HG02852 (cell line): ENCODE data around the gene FKBP1A.
A peak's percentile ranks its signal among the peaks of the same experiment; 100 is the strongest.

Experiments used
- ATAC-seq: cut with Tn5 transposase; IDR thresholded peaks from one replicate; pipeline ENCODE4 v1.9.1; 2021; ENCODE audit warnings: mild to moderate bottlenecking, moderate library complexity; ENCODE audit not compliant: unreplicated experiment

The FKBP1A gene

DNA sequence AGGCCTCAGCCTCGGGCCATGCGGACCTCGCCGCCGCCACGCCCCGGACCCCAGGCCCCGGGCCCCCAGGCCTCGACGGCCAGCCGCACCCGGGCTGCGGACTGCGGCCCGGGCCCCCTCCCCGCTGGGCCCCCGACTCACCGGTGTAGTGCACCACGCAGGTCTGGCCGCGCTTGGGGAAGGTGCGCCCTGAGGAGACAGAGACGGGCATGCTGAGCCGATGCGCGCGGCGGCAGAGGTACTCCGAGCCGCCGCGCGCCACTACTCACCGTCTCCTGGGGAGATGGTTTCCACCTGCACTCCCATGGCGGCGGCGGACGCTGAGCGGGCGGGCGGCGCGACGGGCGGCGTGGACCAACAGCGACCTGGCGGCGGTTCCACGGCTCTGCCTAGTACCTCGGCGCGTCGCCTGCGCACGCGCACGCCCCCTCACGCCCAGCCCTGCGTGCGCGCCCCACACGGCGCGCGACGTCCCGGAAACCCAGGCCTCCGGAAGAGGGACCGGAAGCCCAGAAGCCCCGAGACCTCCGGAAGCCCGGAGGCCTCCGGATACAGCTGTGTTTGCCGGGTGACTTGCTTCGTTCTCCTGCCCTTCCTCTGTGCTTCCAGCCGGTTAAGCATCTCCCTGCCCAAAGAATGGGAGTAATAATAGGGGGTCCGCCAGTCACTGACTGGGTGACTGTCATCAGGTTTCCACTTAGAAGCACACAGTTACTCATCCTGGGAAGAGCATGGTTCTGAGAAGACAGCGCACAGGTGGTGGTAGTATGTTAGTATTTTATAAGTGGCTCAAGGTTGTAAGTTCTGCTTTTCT is at the start of gene FKBP1A:
Gene FKBP1A (minus strand): TSS at position 362 of the 814 bp plus-strand sequence. CDS start 56 bp downstream, at position 306.
- peak; percentile 84 for ATAC-seq

DNA sequence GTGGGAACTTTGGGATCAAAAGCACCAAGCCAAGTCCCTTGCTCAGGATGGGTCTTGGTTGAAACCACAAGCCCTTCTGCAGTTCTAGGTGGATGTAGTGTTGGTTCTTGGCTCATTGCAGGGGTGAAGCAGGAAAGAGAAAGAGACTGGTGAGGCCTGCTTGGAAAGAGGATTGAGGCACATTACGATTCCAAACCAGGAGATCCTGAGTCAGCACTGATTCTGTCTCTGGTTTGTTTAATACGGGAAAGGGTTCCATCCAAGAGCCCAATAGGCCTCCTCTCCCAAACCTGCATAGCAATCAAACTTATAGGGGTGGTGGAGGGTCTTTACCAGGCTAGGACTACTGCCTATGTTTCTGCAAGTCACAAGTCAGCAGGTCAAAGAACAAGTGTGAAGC is 49.5 kb upstream of the FKBP1A start:
- ATAC-seq, result no peak

DNA sequence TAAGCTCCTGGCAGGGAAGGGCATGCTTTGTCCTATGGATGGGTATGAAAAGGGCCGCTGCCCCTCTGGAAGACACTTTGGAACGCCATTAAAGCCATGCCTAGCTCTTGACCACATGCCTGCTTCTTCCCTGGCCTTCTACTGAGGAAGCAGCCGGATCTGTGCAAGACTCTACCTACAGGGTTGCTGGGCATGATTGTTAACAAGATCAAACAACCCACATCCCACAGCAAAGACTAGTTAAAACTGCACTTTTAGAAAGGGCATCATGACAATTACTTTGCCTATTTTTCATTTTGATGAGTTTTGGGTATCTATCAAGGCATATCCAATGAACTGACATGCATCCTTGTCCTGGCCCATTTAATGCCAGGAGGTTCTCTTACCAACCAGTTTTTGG is 48.3 kb upstream of the FKBP1A start:
- ATAC-seq, result no peak

DNA sequence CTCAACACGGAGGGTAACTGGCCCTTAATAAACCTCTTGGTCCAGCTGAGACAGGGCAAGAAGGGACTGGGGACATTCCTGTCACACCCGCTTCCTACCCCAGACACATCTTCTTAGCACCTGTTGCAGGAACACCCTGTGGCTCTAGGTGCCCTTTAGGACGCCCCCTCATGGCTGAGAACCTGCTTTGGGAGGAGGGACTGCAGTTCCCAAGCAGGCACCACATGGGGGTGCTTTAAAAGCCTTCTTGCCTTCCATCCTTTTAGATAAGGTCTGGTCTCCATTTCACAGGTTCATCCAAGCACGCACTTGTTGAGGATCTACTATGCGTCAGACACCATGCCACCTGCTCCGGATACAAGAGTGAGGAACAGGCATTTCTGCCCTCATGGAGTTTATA is 47.2 kb upstream of the FKBP1A start:
- no peak for ATAC-seq

DNA sequence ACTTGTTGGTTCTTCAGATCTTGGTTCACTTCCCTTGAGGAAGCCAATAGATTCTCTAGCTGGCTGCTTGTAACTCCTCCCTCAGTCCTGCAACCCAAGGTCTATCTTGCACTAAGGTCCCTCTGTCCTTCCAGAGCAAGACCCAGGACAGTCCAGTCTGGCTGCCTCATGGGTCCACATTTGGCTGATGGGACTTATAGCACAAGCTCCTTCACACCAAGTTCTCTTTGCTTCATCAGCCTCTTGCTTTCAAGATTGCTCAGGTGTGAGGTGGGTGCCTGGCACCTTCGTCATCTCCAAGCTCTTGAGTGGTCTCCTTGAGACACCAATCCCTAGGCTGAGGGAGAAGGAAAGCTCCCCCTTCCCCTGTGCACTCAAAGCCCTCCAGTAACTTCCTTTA is 45.5 kb upstream of the FKBP1A start:
- no peak for ATAC-seq

DNA sequence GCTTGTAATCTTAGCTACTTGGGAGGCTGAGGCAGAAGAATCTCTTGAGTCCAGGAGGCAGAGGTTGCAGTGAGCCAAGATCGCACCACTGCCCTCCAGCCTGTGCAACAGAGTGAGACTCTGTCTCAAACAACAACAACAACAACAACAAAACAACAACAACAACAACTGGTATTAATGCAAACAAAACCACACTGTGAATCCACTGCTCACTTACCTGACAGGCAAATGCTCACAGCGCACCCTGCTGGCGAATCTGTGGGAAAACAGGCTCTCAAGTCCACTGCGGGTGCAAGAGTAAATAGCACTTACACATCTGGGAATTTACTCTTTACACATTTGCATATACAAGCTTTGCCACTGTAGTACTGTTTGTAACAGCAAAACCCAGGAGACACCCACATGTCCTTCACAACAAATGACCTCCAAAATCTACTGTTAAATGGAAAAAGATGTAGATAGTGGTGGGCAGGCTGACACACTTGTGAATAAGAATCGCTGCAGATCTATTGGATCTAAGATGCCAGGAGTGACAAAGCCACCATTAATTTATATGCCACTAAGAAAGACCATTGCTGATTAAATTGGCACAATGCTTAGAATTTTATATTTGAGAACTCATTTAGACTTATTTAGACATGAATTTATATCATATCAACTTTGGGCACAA is 44.5 kb upstream of the FKBP1A start:
- ATAC-seq, result no peak

DNA sequence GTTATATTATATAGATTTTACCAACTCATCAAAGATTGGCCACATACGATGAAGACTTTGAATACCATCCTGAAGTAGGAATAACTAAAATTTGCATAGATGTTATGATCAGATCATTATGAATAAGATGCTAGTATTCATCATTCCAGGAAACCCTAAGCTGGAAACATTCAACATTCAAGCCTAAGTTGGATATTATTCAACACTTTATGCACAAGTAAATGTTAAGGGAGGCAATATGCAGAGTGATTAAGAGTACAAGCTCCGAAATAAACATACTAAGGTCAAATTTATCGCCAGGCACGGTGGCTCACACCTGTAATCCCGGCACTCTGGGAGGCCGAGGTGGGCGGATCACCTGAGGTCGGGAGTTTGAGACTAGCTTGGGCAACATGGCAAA is 43.4 kb upstream of the FKBP1A start:
- no peak for ATAC-seq

DNA sequence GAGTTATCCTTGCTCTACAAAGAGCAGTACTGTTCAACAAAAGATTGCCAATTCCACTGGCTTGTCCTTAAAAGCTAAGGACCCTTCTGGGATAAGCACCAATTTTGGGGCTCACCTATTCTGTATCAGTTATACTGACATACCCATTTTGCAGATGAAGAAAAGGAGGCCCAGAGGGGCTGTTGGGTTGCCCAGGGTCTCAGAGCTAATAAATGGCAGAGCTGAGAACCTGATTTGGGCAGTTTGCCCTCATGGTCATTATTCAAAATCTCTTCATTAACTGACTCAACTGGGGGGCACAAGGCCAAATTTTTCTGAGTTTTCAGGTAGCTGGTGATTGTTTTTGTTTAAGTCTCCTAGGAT is 42.5 kb upstream of the FKBP1A start:
- ATAC-seq, result no peak

DNA sequence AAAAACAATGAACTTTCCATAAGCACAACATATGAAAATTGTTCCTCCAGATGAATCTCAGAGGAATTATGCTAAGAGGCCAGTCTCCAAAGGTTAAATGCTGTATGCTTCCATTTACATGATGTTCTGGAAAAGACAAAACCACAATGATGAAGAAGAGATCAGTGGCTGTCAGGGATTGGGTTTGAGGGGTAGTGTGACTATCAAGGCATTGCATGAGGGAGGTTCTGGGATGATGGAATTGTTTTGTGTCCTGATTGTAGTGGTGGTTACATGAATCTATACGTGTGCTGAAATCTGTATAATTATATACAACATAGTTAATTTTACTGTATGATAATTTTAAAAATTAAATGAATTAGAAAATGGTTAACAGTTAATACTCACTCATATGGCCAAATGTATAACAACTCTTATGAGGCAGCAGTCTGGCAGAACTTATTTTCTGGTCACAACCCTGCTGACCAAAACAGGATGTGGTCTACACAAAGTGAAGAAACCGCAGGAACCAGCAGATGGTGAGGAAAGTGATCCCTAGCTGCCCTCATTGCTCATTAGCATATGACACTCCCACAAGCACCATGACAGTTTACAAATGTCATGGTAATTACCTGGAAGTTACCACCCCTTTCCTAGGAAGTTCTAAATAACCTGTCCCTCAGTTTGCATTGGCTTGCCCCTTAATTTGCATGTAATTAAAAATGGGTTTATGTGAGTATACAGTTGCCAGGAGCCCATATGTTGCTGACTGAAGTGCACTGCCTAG is 41.9 kb upstream of the FKBP1A start:
- peak; percentile 93 for ATAC-seq

DNA sequence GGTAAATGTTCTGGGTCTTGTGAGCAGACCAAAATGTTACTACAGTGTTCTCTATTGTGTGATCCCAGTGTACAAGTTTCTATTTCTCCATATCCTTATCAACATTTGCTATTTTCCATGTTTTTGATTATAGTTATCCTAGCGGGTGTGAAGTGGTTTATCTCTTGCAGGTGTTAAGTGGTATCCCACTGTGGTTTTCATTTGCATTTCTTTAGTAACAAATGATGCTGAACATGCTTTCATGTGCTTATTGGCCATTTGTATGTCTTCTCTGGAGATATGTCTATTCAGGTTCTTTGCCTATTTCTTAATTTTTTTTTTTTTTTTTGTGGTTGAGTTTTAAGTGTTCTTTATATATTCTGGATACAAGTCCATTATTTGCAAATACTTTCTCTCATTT is 38.3 kb upstream of the FKBP1A start:
- ATAC-seq, result no peak

DNA sequence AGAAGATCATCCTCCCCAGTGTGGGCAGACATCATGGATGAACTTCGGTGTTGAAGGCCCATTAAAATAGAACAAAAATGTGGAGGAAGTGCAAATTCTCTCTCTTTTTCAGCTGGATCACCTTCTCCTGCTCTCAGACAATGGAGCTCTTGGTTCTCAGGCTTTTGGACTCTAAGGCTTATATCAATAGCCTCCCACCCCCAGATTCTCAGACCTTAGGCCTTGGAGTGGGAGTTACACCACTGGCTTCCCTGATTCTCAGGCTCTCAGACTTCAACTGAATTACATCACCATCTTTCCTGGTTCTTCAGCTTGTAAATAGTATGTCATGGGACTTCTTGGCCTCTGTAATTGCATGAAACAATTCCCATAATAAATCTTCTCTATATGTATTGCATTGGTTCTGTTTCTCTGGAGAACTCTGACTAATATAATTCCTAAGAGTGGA is 37.2 kb upstream of the FKBP1A start:
- no peak for ATAC-seq

DNA sequence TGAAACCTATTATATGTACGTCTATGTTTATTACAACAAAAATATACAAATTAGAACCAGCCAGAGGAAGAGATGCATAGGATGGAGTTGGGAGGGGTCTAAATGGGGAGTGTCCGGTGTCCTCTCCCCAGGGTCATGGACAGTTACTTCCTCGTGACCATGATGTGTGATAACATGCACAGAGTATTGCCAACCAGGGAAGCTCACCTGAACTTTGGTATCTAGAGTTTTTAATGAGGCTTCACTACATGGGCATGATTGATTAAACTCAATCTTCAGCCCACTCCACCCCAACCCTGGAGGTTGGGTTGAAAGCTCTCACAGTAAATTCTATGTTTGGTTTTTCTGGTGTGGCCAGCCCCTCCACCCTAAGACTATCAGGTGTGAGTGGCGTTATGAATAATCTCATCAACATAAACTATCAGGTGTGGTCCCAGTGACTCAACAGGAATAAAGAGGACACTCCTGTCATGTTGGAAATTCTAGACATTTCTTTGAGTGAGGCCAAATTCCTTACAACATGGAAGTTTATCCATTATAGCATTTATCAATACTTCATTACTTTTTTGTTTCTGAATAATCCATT is 36.4 kb upstream of the FKBP1A start:
- no peak for ATAC-seq

DNA sequence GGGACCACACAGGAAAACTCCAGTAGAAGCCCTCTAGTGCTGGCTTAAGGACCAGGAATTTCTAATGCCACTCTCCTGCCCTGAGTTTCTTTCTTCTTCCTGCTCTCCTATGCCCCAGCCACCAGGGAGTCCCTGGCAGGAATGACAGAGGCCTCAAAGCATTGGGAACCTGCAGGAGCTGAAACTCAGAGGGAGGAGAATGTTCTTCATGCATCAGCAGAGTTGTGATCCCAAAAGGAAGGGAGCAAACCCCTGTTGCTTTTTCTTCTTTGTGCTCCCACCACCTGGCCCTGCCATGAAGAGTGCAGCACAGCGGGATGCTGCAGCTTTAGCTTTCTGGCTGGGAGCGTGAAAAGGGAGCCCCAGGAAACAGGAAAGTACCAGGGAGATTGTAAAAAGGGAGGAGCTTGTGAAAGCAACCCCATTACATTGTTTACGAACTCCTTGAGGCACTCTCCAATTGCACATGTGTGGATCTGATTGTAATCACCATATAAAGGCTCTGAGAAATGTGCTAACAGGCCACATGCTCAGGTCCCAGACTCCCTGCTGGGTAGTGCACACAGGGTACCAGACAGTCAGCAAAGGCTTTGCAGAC is 34.7 kb upstream of the FKBP1A start:
- no peak for ATAC-seq

DNA sequence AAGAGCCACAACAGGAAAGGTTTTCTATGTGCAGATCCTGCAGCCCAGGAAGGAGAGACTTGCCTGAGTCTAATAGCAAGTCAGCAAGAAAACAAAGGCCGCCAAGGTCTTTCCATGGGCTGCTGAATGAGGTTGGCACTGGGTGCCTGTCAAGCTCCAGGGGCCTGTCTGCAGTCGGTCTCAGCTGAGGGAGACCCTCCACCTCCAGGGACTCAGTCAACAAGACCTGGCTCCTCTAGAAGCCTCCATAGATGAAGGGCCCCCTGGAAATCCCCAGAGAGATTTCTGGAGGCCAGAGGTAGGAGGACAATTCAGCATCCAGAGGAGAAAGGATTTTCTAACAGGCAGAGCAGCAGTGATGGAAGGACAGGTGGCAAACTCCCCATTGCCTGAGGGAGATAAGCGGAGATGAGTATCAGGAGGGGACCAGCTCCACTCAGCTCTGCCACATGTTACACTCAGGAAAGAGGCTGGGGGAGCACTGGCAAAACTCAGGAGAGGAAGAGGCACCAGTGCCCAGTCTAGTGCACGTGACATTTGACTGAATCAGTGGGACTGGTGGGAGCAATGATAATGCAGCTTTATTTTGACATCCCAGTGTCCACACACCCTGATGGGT is 33.5 kb upstream of the FKBP1A start:
- ATAC-seq, result no peak

DNA sequence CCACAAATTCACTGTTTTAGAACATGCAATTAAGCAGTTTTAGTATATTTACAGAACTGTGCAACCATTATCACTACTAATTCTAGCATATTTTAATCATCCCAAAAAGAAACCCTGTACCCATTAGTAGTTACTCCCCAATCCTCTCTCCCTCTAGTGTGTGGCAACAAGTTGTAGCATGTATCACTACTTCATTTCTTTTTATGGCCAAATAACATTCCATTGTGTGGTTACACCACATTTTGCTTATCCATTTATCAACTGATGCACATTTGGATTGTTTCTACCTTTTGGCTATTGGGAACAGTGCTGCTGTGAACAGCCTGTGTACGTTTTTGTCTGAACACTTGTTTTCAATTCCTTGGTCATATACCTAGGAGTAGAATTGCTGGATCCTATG is 31.5 kb upstream of the FKBP1A start:
- ATAC-seq, result no peak

DNA sequence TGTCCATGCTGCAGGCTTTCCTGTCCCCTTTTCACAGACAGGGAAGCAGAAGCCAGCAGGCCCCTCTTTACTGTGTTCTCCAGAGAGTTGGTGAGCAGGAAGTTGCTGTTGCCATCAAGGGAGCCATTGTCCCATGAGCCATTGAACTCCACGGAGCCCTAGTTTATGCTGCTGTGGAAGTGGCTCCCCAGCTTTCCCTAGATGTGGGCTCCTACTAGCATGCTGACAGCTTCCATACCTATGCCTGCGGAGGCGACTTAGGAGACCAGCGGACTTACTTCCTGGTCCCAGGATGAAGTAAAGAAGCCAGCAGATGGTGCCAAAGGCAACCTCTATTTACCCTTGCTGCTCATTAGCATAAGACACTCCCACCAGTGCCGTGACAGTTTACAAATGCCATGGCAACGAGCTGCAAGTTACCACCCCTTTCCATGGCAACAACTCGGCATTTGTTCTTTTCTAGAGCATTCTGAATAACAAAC is 30.8 kb upstream of the FKBP1A start:
- no peak for ATAC-seq

DNA sequence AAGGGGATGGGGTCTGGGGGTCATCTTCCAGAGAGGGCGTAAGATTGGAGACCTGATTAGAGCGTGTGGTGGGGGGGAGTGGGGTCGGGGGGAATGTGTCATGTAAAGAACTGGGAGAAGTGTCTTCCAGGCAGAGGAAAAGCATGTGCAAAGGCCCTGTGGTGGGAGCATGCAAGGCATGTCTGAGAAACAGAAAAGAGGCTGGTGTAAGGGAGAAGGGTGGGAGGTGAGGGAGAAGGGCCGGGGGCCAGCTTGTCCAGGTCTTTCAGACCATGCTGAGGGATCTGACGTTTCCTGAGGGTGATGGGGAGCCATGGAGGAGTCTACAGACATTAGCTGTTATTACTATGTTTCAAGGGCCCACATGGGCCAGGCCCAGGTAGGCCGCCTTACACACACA is 30.4 kb upstream of the FKBP1A start:
- no peak for ATAC-seq

DNA sequence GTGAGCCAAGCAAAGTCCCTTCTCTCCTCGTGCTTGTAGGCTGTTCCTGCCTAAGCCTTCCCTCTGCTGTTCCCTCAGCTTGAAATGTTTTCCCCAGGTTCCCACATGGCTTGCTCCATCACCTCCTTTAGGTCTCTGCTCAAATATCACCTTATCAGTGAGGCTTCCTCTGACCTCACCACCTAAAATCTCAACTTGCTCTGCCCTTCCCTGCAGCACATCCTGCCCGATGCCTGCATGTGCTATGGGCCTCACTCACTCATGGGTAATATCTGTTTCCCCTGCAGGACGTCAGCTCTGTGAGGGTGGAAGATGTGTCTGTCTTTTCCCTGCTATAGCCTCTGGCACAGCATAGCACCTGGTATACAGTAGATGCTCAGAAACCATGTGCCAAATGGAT is 29.9 kb upstream of the FKBP1A start:
- ATAC-seq, result no peak

DNA sequence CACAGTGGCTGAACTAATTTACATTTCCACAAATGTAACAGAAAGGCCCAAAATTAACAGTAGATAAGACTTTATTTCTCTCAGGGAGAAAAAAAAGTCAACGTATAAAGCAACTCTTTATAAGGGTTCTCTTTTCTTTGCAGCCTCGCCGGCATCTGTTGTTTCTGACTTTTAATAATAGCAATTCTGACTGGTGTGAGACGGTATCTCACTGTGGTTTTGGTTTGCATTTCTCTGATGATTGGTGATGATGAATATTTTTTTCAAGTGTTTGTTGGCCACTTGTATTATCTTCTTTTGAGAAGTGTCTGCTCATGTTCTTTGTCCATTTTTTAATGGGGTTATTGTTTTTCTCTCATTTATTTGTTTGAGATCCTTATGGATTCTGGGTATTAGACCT is 27.2 kb upstream of the FKBP1A start:
- no peak for ATAC-seq

DNA sequence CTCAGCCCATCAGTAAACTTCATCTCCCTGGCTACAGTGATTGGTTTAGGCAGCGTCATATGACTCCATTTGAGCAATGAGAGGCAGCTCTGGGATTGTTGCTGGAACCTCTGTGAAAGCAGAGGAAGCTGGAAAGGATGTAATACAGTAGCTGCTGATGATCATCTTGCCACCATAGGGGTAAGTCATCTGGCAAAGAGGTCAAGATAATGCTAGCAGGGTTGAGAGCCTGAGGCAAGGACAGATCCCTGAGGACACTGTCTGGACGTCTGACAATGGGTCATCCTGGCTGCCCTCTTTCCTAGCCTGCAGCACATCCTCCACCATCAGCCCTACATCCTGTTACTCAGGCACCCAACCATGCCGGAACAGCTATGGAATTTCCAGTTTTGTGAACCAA is 25.5 kb upstream of the FKBP1A start:
- no peak for ATAC-seq
